ENCODE results near the gene MARCHF9.

MARCHF9 gene

GRCh38 chr12:57752668-57753000 lies 2.3 kb upstream of the MARCHF9 start:
- peak overlapping the region; percentile 97 for H3K27ac Mint-ChIP-seq
- peaks cover 39% of the 10 kb centered on the region for H3K36me3 Mint-ChIP-seq (ENCODE audit: low read depth)
- peak overlapping the region; percentile 96 for H3K4me3 Mint-ChIP-seq
- no peaks in the 10 kb centered on the region for H3K9me3 Mint-ChIP-seq
- H3K4me1 Mint-ChIP-seq (ENCODE audit: low read depth): peaks cover 60% of the 10 kb centered on the region
- H3K27me3 Mint-ChIP-seq: no peaks in the 10 kb centered on the region

DNA sequence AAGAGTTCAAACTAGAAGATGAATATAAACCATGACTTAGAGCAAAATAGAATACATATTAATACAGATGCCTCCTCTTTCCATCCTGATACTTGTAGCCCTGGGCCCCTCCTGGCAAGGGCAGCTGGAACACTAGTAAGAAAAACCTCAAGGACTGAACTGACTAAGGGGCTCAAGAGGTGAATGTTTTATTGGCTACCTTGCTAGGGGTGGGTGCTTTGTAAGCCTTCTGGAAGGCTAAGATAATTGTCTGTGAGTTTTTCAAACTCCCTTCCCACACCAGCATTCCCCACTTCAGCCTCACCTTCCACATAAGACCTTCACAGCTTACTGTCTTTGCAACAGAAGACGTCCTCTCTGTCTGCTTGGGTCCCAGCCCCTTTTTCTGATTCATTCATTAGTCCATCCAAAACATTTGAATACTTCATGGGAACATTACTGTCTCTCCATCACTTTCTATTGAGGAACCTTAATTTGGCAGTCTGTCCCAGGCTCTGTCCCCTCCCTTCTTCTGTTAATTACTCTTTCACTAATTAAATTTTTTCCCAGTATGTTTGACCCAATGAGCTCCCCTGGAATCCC lies 1.1 kb upstream of the MARCHF9 start:
- H3K4me3 Mint-ChIP-seq: peak overlapping the region; percentile 96
- peaks cover 29% of the 10 kb centered on the region for H3K36me3 Mint-ChIP-seq (ENCODE audit: low read depth)
- peak overlapping the region; percentile 56 for H3K27ac Mint-ChIP-seq
- H3K4me1 Mint-ChIP-seq (ENCODE audit: low read depth): peaks cover 60% of the 10 kb centered on the region
- no peaks in the 10 kb centered on the region for H3K9me3 Mint-ChIP-seq
- H3K27me3 Mint-ChIP-seq: no peaks in the 10 kb centered on the region

DNA sequence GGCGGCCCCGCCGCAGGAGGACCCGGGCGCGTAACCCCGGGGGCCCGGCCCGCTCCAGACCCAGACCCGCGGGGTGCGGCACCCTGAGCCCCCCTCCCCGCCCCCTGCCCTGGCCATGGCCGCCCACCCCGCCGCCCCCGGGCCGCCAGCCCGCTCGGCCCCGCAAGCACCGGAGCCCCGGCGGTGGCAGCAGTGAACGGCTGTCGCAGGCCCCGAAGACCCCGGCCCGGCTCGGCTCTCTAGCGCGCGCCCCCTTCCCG lies 221 bp downstream of the MARCHF9 start:
- no peaks in the 10 kb centered on the region for H3K9me3 Mint-ChIP-seq
- H3K27me3 Mint-ChIP-seq: no peaks in the 10 kb centered on the region
- no peak overlapping the region for H3K4me3 Mint-ChIP-seq
- H3K4me1 Mint-ChIP-seq (ENCODE audit: low read depth): peaks cover 61% of the 10 kb centered on the region
- H3K36me3 Mint-ChIP-seq (ENCODE audit: low read depth): peaks cover 30% of the 10 kb centered on the region
- H3K27ac Mint-ChIP-seq: no peak overlapping the region

GRCh38 chr12:57755454-57756372 lies 810 bp downstream of the MARCHF9 start:
- Mint-ChIP-seq H3K4me1 (ENCODE audit: low read depth) (peaks cover 55% of the 10 kb centered on the region), H3K27me3 (no peaks in the 10 kb centered on the region), H3K9me3 (no peaks in the 10 kb centered on the region), H3K27ac (peak overlapping the region; percentile 69), H3K4me3 (peak overlapping the region; percentile 81), H3K36me3 (ENCODE audit: low read depth) (peaks cover 26% of the 10 kb centered on the region)

DNA sequence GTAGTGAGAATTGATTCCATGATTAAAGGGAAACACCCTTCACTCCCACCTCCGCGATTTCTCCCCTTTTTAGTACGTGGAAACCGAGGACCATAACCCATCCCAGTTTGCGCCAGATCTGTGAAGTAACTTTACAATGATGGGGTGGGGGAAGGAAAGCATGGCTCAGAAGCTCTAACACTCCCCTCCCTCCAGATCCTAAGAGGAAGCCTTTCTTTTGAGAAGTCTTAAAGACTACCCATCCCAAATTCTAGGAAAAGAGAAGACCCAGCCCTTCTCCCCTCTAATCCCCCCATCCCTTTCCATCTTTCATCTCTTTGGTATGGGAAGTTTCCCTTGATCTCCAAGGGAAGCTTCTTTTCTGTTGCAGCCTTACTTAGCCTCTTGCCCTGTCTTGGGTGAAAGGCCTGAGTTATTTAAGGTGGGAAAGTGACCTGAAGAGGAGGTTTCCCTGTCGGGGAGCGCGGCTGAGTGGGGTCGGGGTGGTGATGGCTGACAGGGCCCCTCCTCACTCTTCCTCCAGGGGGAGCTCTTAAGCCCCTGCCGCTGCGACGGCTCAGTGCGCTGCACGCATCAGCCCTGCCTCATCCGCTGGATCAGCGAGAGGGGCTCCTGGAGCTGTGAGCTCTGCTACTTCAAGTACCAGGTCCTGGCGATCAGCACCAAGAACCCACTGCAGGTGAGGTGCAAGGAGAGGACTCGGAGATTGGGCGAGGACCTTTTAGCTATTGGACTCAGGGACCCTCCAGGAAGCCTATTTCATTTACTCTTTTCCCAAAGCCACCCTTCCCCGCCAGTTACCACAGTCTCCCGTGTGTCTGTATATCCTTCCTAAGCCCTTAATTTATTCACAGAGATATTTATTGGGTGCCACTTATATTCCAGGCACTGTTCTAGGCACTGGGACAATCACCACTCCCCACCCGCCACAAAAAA lies 1.8 kb downstream of the MARCHF9 start:
- Mint-ChIP-seq H3K9me3 (no peaks in the 10 kb centered on the region), H3K4me1 (ENCODE audit: low read depth) (peaks cover 46% of the 10 kb centered on the region), H3K27ac (peak overlapping the region; percentile 69), H3K4me3 (peak overlapping the region; percentile 81), H3K27me3 (no peaks in the 10 kb centered on the region), H3K36me3 (ENCODE audit: low read depth) (peaks cover 25% of the 10 kb centered on the region)

DNA sequence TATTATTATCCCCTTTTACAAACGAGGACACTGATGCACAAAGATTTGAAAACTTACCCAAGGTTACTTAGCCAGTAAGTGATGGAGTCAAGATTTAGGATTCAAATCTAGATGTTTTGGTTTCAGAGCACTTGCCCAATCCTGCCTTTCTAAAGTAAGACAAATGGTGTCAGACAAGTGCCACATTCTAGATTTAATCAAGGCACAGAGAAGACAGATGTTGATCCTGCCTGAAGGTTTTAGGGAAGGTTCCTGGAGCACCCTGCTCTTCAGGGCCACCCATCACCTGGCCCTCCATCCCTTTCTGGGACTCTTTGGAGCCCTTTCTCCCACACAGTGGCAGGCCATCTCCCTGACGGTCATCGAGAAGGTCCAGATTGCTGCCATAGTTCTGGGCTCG lies 2.9 kb downstream of the MARCHF9 start:
- Mint-ChIP-seq H3K27ac (no peak overlapping the region), H3K4me1 (ENCODE audit: low read depth) (peaks cover 39% of the 10 kb centered on the region), H3K27me3 (no peaks in the 10 kb centered on the region), H3K9me3 (no peaks in the 10 kb centered on the region), H3K4me3 (no peak overlapping the region), H3K36me3 (ENCODE audit: low read depth) (peaks cover 31% of the 10 kb centered on the region)

DNA sequence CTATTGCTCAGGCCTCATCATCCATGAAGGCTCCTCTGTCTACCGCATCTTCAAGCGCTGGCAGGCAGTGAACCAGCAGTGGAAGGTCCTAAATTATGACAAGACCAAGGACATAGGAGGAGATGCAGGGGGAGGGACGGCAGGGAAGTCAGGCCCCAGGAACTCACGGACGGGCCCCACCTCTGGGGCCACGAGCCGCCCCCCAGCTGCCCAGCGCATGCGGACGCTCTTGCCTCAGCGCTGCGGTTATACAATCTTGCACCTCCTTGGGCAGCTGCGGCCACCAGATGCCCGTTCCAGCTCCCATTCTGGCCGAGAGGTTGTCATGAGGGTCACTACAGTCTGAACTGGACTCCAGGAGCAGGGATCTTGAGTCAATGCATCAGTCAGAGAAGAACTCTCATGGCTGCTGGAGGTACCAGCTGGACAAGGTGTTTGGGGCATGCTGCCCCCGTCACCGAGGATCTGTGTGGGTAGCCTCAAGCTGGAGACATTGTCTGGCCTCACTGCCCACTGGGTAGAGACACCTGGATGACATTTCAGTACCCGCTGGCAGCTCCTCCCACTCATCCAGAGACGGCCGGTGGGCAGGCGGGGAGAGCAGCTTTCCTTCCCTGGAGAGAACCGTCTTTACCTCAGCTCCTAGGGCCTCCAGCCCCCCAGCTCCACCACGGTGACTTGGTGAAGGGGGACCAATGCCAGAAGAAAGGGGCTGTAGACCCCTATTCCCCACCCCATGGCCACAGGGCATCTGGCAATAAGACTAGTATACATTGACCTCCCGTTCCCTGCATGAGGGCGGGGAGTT lies 3.9 kb downstream of the MARCHF9 start:
- Mint-ChIP-seq H3K9me3 (no peaks in the 10 kb centered on the region), H3K27ac (no peak overlapping the region), H3K4me3 (no peak overlapping the region), H3K36me3 (ENCODE audit: low read depth) (peaks cover 41% of the 10 kb centered on the region), H3K4me1 (ENCODE audit: low read depth) (peaks cover 35% of the 10 kb centered on the region), H3K27me3 (peaks cover 3% of the 10 kb centered on the region)

DNA sequence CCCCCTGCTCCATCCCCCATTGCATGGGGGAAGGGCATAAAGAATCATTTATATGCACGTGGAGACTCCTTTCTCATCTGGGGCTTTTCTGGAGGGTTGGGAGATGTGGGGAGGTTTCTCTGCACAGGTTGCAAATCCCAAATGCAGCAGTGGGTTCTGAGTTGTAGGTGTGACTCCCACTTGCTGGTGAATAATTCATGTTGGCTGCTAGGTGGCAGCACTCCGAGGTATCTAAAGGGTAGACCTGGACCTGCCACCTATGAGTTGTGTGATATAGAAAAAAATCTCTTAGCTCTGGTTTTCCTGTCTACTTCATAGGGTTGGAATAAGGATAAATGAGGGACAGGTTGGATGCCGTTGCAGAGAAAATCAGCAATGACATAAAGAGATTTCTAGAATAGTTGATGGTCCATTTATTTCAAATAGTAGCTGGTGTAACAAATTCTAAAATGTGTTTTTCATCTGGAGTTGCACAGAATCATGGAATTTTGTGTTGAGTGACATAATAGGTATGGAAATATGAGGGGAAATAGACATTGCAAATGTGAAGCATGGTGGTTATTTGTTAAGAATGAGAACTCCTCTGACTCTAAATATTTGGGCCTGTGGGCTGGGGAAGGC lies 4.6 kb downstream of the MARCHF9 start:
- H3K4me3 Mint-ChIP-seq: no peak overlapping the region
- peaks cover 7% of the 10 kb centered on the region for H3K27me3 Mint-ChIP-seq
- peaks cover 48% of the 10 kb centered on the region for H3K36me3 Mint-ChIP-seq (ENCODE audit: low read depth)
- H3K9me3 Mint-ChIP-seq: no peaks in the 10 kb centered on the region
- peaks cover 34% of the 10 kb centered on the region for H3K4me1 Mint-ChIP-seq (ENCODE audit: low read depth)
- H3K27ac Mint-ChIP-seq: no peak overlapping the region

GRCh38 chr12:57760347-57760982 lies 5.6 kb downstream of the MARCHF9 start:
- Mint-ChIP-seq H3K27ac (no peak overlapping the region), H3K4me1 (ENCODE audit: low read depth) (peaks cover 40% of the 10 kb centered on the region), H3K9me3 (no peaks in the 10 kb centered on the region), H3K4me3 (no peak overlapping the region), H3K36me3 (ENCODE audit: low read depth) (peaks cover 53% of the 10 kb centered on the region), H3K27me3 (peaks cover 8% of the 10 kb centered on the region)

DNA sequence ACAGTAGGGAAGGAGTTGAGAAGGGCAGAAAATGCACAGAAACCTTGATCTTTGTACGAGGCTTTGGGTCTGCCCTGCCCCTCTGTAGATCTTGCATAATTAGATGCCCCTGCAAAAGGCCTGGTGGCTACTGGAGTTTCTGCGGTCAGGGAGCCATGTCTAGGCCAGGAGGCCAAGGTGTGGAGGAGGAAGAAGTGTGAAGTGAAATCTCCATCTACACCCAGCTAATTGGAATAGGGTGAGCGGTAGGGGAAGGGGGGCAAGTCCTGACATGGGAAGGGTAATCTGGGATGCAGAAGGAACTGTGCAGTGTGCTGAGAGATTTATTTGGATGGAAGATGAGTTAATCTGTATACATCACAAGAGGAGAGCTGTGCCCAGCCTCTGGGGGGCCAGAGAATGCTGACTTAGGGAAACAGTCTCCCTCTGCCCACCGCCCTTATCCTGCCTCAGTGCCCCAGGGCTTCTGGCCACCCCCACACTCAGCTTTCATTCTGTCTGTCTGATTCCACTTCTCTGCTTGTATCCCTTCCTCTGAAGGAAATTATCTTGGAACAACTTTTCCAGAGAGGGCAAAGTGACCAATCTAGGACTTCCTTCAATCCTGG lies 6.6 kb downstream of the MARCHF9 start:
- no peak overlapping the region for H3K4me3 Mint-ChIP-seq
- peaks cover 53% of the 10 kb centered on the region for H3K36me3 Mint-ChIP-seq (ENCODE audit: low read depth)
- H3K27ac Mint-ChIP-seq: no peak overlapping the region
- no peaks in the 10 kb centered on the region for H3K9me3 Mint-ChIP-seq
- peaks cover 12% of the 10 kb centered on the region for H3K27me3 Mint-ChIP-seq
- peaks cover 44% of the 10 kb centered on the region for H3K4me1 Mint-ChIP-seq (ENCODE audit: low read depth)

GRCh38 chr12:57762463-57762862 lies 7.6 kb downstream of the MARCHF9 start:
- H3K27me3 Mint-ChIP-seq: peaks cover 14% of the 10 kb centered on the region
- H3K4me3 Mint-ChIP-seq: no peak overlapping the region
- H3K9me3 Mint-ChIP-seq: no peaks in the 10 kb centered on the region
- peaks cover 48% of the 10 kb centered on the region for H3K4me1 Mint-ChIP-seq (ENCODE audit: low read depth)
- H3K27ac Mint-ChIP-seq: no peak overlapping the region
- peaks cover 53% of the 10 kb centered on the region for H3K36me3 Mint-ChIP-seq (ENCODE audit: low read depth)

DNA sequence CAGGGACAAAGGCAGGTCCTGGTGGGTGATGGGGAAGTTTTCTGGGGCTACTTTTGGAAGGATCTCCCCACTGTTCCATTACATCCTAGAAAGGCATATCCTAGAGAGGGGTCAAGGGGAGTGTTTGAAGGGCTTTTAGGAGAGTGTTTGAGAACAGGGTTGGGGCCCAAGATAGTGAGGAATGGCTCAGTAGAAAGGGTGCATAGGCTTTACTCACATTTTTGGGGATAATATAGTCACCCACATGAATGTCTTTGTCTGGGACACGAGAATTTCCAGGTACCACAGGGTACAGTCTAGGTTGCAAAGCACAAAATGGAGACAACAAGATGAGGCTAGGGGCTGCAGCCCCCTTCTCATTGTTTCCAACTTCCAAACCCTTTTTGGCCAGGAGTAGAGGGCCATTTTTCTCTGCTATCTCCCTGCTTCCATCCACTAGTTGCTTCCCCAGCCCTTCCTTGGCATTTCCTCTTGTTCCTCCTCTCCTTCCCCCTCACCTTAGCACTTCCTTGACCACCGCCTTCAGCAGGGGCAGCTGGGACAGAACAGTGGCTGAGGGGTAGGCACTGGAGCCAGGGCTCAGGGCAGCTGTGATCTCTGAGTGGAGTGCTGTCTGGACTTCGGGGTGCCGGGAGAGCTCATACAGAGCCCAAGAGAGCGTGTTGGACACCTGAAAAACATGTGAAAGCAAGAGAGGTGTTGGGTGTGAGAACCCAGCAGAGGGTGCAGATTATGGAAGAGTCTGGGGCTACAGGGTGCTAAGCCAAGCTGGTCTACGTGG lies 9.2 kb downstream of the MARCHF9 start:
- Mint-ChIP-seq H3K4me3 (peak overlapping the region; percentile 91), H3K27ac (peak overlapping the region; percentile 74)

GRCh38 chr12:57764662-57765002 lies 9.7 kb downstream of the MARCHF9 start:
- Mint-ChIP-seq H3K4me3 (peak overlapping the region; percentile 91), H3K27me3 (peaks cover 14% of the 10 kb centered on the region), H3K4me1 (ENCODE audit: low read depth) (peaks cover 46% of the 10 kb centered on the region), H3K36me3 (ENCODE audit: low read depth) (peaks cover 62% of the 10 kb centered on the region), H3K27ac (peak overlapping the region; percentile 74), H3K9me3 (no peaks in the 10 kb centered on the region)

More for the DNA sequence above, 9.2 kb downstream of the MARCHF9 start:
- Mint-ChIP-seq H3K27me3 (peaks cover 14% of the 10 kb centered on the region), H3K36me3 (ENCODE audit: low read depth) (peaks cover 64% of the 10 kb centered on the region), H3K4me1 (ENCODE audit: low read depth) (peaks cover 51% of the 10 kb centered on the region), H3K9me3 (no peaks in the 10 kb centered on the region)

Data from stimulated activated naive CD8-positive, alpha-beta T cell treated with anti-CD3 and anti-CD28 coated beads, Interleukin-15, Interleukin-2, amounts not matched to agents 100 ng/mL and 50 ng/mL, for 24 hours (primary cell).